Suprapubic skin (tissue), 4 donors: ENCODE measurements around the gene OSBPL9. TPM values are rescaled to one million over a fixed set of nuclear protein-coding genes. Genes with fewer than 3 reads are reported as not detected.

ENCODE experiments used
- DNase-seq, 2 donors: peaks; one replicate each; pipeline ENCODE4 v3.0.0-alpha.2; 2019; ENCODE audit warnings: low spot score in 2 of 2
- H3K27ac ChIP-seq: fragments of 200-600 bp; sonication (generic); one replicate; pipeline ENCODE4 v1.5.1; 2019
- H3K27me3 ChIP-seq: fragments of 200-600 bp; sonication (generic); one replicate; pipeline ENCODE4 v1.5.1; 2019
- H3K36me3 ChIP-seq: fragments of 200-600 bp; sonication (generic); one replicate; pipeline ENCODE4 v1.5.1; 2019
- H3K4me1 ChIP-seq: fragments of 200-600 bp; sonication (generic); one replicate; pipeline ENCODE4 v1.5.1; 2019
- H3K4me3 ChIP-seq: fragments of 200-600 bp; sonication (generic); one replicate; pipeline ENCODE4 v1.5.1; 2019; ENCODE audit warnings: mild to moderate bottlenecking
- H3K9me3 ChIP-seq: fragments of 200-600 bp; sonication (generic); one replicate; pipeline ENCODE4 v1.5.1; 2019
- CTCF ChIP-seq, 2 donors: fragments of 200-600 bp in 1 of 2; fragments of 450-650 bp in 1 of 2; sonication (generic) in 1 of 2; IDR thresholded peaks; one replicate each; pipeline ENCODE4 v1.5.1; 2016 to 2019; ENCODE audit warnings: antibody characterized with exemption in 2 of 2, mild to moderate bottlenecking in 1 of 2, moderate library complexity in 1 of 2
- EP300 ChIP-seq: sonication (generic); formaldehyde crosslinking; IDR thresholded peaks from one replicate; pipeline ENCODE4 v1.6.1; 2017; ENCODE audit warnings: antibody characterized with exemption
- POLR2A ChIP-seq, 2 donors: fragments of 450-650 bp; IDR thresholded peaks; one replicate each; pipeline ENCODE4 v1.6.1; 2017; ENCODE audit warnings: antibody characterized with exemption in 2 of 2, mild to moderate bottlenecking in 2 of 2, moderate library complexity in 2 of 2
- POLR2AphosphoS5 ChIP-seq, 3 donors: sonication (generic); formaldehyde crosslinking; IDR thresholded peaks; one replicate each; pipeline ENCODE4 v1.6.1; 2017; ENCODE audit warnings: antibody characterized with exemption in 3 of 3
- WGBS: methylation state at CpG from one replicate; pipeline ENCODE4 v1.1.5; 2018; 5-methylcytosine and 5-hydroxymethylcytosine counted together
- total RNA-seq, 4 donors: library from RNA; depleted of rRNA; stranded (reverse); fragments of >200 nt; gene quantifications; one replicate each; pipeline ENCODE4 v1.1.0, GENCODE V29; 2016

Gene OSBPL9, protein sequence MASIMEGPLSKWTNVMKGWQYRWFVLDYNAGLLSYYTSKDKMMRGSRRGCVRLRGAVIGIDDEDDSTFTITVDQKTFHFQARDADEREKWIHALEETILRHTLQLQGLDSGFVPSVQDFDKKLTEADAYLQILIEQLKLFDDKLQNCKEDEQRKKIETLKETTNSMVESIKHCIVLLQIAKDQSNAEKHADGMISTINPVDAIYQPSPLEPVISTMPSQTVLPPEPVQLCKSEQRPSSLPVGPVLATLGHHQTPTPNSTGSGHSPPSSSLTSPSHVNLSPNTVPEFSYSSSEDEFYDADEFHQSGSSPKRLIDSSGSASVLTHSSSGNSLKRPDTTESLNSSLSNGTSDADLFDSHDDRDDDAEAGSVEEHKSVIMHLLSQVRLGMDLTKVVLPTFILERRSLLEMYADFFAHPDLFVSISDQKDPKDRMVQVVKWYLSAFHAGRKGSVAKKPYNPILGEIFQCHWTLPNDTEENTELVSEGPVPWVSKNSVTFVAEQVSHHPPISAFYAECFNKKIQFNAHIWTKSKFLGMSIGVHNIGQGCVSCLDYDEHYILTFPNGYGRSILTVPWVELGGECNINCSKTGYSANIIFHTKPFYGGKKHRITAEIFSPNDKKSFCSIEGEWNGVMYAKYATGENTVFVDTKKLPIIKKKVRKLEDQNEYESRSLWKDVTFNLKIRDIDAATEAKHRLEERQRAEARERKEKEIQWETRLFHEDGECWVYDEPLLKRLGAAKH
- 100 to 1,000 TPM in 2 of 4 donors, 10 to 100 TPM in 2; 49.7 to 166 (median 90.4) TPM for total RNA-seq

GRCh38 chr1:51616903-51617708, at the start of gene OSBPL9:
TSS of gene OSBPL9 (plus strand) at chr1:51617092. CDS start at chr1:51617111, 19 bp downstream.
- no peaks in the 10 kb centered on the region for H3K27me3 ChIP-seq

GRCh38 chr1:51567653-51568052, 49.2 kb upstream of the OSBPL9 start:
- TF ChIP-seq POLR2A (IDR thresholded peaks at IDR 0.05) = no peak
- no peak for TF ChIP-seq POLR2AphosphoS5 (IDR thresholded peaks at IDR 0.05)
- TF ChIP-seq CTCF (IDR thresholded peaks at IDR 0.05) = no peak
- no peak for TF ChIP-seq EP300
- H3K4me3 ChIP-seq = no peak overlapping the region
- no peaks in the 10 kb centered on the region for H3K9me3 ChIP-seq
- no peaks in the 10 kb centered on the region for H3K36me3 ChIP-seq
- DNase-seq = no peak
- H3K27ac ChIP-seq = no peak overlapping the region
- no peaks in the 10 kb centered on the region for H3K27me3 ChIP-seq
- peaks cover 38% of the 10 kb centered on the region for H3K4me1 ChIP-seq

More at GRCh38 chr1:51616903-51617708, at the start of gene OSBPL9:
- no peaks in the 10 kb centered on the region for H3K9me3 ChIP-seq
- H3K4me1 ChIP-seq = peaks cover 46% of the 10 kb centered on the region
- TF ChIP-seq EP300 (no peak), POLR2AphosphoS5 (IDR thresholded peaks at IDR 0.05) (peak; percentile 16 to 90 (median 43)), POLR2A (IDR thresholded peaks at IDR 0.05) (peak in 1 of 2 donors; percentile 68)
- peak within 1 kb of the TSS; percentile 81 for H3K4me3 ChIP-seq
- under 1% methylated on average over 45 of the region's 45 CpGs for WGBS
- peak within 1 kb of the TSS; percentile 90 for H3K27ac ChIP-seq
- no peaks in the 10 kb centered on the region for H3K36me3 ChIP-seq
- DNase-seq = peak; percentile 94 to 95

DNA sequence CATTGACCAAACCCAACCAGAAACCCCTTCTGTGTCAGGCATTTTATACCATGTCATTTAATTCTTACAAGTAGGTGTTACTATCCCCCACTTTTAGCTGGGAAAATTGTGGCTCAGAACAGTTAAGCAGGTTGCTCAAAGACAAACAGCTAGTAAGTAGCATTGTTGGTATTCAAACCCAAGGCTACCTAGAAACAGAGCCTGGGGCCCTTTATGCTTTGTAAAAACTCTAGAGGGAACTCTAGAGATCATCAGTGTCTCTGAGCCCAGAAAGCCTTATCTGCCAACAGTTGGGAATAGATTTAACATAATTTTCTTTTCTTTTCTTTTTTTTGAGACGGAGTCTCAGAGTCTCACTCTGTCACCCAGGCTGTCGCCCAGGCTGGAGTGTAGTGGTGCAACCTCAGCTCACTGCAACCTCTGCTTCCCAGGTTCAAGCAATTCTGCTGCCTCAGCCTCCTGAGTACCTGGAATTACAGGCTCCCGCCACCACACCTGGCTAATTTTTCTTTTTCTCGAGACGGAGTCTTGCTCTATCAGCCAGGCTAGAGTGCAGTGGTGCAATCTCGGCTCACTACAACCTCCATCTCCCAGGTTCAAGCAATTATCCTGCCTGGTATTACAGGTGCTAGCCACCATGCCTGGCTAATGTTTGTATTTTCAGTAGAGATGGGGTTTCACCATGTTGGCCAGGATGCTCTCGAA, 48.5 kb upstream of the OSBPL9 start:
- 89% methylated on average over 7 of the region's 7 CpGs for WGBS
- DNase-seq = no peak
- Histone ChIP-seq H3K27ac (no peak overlapping the region), H3K27me3 (no peaks in the 10 kb centered on the region), H3K4me3 (no peak overlapping the region), H3K4me1 (peaks cover 38% of the 10 kb centered on the region), H3K9me3 (no peaks in the 10 kb centered on the region), H3K36me3 (no peaks in the 10 kb centered on the region)
- TF ChIP-seq POLR2AphosphoS5 (IDR thresholded peaks at IDR 0.05) (no peak), POLR2A (IDR thresholded peaks at IDR 0.05) (no peak), CTCF (IDR thresholded peaks at IDR 0.05) (no peak), EP300 (no peak)

GRCh38 chr1:51569284-51570062, 47.4 kb upstream of the OSBPL9 start:
- no peak for DNase-seq
- 31% methylated on average over 4 of the region's 4 CpGs for WGBS
- peak overlapping the region; percentile 58 for H3K27ac ChIP-seq

More at GRCh38 chr1:51569284-51570062, 47.4 kb upstream of the OSBPL9 start:
- Histone ChIP-seq H3K36me3 (no peaks in the 10 kb centered on the region), H3K4me3 (no peak overlapping the region), H3K27me3 (no peaks in the 10 kb centered on the region), H3K9me3 (no peaks in the 10 kb centered on the region), H3K4me1 (peaks cover 32% of the 10 kb centered on the region)
- no peak for TF ChIP-seq POLR2AphosphoS5 (IDR thresholded peaks at IDR 0.05)
- no peak for TF ChIP-seq POLR2A (IDR thresholded peaks at IDR 0.05)
- TF ChIP-seq CTCF (IDR thresholded peaks at IDR 0.05) = no peak
- no peak for TF ChIP-seq EP300
